Stromal cell of bone marrow (primary cell): Measurements from ENCODE around the gene MYH9.

Source experiments
- DNase-seq: peaks from one replicate; pipeline ENCODE4 v3.0.0-alpha.2; 2012; ENCODE audit warnings: low read depth

MYH9 gene

DNA sequence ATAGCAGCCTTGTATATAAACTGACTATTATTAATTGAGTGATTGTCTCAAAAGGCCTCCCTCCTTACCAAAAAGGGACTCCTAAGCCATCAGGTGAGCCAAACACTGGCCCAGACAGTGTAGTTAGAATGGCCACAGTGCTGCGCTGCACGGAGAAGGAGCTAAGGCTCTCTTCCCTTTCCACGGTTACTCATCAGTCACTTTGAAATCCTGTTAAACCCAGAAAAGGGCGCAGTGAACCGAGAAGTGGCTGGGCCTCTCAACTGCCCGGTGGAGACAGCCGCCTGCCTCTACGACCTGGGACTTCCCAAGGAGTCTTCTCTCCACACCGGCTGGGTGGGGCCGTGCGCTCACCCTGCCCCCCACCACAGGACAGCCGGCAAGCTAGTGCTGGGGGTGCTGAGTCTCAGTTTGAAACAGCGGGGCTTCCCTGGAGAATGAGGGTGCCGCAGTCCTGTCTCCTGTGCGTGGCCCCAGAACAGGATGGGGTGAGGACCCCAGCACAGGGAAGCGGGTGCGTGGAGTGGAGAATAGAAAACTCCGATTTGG, 1.3 kb downstream of the MYH9 start:
- DNase-seq, result no peak

DNA sequence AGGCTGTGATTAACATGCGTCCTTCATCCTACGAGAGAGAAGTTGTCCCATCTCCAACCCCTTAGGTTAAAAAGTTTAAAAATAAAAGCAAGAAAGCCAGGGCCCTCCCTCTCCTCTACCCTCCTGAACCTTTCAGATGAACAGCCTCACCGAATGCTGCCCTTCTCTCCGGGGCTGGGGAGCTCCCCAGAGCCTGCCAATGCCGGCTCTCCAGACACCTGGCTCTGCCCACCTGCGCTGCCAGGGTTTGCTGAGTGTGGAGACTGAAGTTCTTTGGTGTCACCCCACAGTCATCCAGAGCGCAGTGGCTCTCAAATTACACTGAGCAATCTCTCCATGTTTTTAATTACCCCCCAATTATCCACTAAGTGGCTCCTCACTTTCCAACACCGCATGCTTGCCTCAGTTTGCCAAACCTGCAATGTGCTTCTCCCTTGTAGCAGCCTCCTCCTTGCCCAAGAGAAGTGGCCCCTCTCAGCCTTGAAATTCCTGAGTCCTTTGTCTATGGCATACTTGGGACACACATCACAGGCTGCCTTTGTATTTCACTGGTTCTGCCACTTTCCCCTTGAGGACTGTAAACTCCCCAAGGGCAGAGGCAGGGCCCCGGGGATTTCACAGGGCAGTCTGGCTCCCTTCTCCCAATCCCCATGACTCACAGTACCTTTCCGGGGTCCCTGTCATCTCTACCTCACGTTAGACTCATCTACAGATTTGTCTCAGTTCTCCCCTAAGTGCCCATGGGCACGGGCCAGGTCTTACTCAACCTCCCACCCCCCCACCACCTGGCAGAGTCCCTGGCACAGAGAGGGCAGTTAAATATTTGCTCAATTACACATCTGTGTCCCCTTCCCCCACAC, 2.0 kb downstream of the MYH9 start:
- DNase-seq, result no peak

DNA sequence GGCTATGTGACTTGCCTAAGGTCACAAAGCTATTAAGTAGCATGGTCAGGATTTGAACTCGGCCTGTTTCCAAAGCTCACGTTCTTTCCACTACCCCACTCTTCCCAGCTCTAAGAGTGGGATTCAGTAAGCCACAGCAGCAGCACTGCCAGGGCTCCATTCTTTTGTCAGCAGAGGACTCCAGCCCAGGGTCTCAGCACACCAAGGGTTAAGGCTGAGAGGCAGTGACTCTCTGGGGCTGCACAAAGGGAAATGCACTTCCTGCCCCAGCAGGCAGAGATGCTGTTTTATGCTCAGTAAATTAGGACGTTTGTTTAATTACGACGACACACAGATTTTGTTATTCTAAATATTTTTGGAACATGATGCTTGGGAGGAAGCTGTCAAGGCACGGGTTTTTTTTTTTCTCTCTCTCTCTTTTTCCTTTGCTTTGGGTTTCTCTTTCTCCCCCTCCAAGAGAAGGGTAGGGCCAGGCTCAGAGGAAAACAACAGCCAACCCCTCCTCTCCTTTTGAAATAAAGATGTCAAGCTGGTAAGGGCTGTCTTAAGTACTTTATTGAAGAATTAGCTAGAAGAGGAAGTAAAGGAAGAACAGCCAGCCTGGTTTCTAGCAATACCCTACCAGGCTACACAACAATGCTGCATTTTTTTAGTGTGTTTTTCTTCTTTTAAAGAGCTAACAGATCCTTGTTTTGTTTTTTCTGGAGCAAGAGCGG, 2.8 kb downstream of the MYH9 start:
- no peak for DNase-seq

GRCh38 chr22:36383110-36383581, 4.6 kb downstream of the MYH9 start:
- DNase-seq, result no peak

- DNase-seq, result no peak
Observed at GRCh38 chr22:36381513-36382128, 6.1 kb downstream of the MYH9 start.

- DNase-seq, result no peak
Observed at GRCh38 chr22:36379593-36380361, 8.0 kb downstream of the MYH9 start.

DNA sequence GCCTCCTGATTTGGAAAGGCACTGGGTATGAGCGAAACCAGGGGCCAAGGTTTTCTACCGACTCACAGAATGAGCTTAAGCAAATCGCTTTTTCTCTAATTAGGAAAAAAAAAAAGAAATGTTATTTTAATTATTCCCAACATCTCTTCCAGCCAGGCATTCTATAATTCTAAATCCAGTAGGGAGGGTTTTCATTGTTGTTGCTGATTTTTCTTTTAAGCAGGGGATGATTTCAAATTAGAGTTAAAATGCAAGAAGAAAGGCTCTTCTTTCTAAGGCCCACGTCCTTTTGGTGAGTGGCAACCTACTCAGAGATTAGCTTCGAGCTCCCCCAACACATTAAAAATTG, 8.9 kb downstream of the MYH9 start:
- no peak for DNase-seq

GRCh38 chr22:36378080-36378868, 9.5 kb downstream of the MYH9 start:
- no peak for DNase-seq

DNA sequence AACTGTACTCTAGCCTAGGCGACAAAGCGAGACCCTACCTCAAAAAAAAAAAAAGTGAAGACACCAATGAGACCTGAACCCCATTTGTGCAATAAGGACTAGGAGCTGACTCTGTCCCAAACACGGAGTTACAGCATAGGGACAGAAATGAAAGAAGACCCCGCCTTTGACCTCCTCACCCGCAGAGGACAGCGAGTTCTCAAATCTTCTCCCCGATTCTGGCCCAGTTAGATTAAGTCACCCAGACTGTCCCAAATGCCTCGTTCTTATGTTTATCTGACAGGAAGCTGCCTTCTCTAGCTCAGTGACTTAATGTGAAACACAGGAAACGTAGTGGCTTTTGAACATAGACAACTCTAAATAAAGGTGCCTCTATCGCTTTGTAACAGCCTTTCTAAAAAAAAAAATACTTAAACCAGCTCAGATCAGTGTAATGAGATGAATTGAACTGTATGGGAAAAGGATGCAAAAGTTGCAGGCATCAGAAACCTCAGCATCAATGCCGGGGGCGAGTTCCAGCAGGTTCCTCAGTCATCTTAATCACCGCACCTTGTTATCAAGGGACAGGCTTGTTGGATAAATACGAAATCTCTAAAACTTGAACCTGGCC, 10.6 kb downstream of the MYH9 start:
- DNase-seq, result no peak

GRCh38 chr22:36376265-36376664, 11.5 kb downstream of the MYH9 start:
- no peak for DNase-seq

DNA sequence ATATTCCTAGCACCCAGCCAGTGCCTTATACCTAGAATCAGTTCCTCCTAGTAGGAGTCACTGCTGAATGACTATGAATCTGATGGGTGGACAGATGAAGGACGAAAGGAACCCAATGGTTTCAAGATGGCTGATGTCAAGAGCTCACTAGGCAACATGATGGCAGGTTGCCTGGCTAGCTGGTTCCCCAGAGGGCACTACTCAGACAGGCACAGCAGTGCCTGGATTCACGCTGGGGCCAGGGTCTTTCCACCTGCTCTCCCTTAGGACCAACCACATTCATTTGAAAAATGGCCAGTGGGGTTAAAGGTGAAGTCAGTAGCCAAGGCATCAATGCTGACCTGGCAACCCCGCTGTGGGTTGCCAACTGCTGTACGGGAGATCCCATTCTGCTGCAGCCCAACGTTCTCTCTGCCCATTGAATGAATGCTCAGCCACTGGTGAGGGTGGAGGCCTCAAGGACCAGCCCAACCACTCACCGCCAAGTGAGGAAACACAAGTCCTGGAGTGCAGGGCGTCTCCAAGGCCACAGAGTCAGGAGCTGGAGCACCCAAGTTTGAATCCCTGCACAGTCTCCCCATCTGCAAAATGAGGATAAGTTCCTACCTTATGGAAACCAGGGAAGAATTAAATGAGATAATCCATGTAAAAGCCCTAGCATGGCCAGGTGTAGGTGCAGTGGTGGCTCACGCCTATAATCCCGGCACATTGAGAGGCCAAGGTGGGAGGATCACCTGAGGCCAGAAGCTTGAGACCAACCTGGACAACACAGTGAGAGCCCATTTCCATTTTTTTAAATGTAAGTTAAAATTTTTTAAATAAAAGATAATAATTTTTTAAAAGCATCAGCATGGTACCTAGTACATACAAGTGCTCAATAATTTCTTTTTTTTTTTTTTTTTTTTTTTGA, 12.4 kb downstream of the MYH9 start:
- DNase-seq, result no peak

DNA sequence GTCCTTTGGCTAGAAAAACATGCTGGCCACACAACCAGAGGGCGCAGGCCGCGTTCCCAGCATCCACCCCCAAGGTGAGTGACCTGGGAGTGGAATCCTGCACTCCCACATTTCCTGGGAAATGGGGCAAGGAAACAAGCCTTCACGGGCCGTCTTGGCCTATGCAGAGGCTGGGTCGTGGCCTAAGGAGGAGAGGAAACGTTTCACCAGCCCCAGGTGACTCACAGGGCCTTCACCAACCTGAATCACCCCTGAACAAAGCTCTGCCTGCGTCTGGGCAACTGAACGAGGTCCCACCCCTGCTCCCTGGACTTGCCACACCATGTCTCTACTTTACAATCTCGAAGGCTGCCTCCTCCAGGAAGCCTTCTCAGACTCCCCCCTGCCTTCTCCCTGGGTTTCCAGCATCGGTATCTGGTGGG, 13.2 kb downstream of the MYH9 start:
- DNase-seq, result no peak

DNA sequence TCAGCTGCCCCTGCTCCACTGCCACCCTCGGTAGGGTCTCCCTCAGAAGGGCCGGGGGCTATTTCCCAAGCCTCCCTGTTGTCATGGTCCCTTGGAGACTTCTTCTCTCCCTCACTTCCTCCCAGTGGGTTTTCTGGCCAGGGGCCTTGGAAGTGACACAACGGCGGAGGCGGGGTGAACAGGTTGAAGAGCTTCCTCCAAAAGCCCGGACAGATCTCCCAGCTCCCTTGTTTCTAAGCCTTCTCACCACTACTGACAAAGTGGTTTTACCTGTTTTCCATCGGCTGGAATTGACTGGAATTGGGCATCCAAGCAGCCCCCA, 14.5 kb downstream of the MYH9 start:
- DNase-seq, result no peak

GRCh38 chr22:36371920-36372319, 15.8 kb downstream of the MYH9 start:
- no peak for DNase-seq

DNA sequence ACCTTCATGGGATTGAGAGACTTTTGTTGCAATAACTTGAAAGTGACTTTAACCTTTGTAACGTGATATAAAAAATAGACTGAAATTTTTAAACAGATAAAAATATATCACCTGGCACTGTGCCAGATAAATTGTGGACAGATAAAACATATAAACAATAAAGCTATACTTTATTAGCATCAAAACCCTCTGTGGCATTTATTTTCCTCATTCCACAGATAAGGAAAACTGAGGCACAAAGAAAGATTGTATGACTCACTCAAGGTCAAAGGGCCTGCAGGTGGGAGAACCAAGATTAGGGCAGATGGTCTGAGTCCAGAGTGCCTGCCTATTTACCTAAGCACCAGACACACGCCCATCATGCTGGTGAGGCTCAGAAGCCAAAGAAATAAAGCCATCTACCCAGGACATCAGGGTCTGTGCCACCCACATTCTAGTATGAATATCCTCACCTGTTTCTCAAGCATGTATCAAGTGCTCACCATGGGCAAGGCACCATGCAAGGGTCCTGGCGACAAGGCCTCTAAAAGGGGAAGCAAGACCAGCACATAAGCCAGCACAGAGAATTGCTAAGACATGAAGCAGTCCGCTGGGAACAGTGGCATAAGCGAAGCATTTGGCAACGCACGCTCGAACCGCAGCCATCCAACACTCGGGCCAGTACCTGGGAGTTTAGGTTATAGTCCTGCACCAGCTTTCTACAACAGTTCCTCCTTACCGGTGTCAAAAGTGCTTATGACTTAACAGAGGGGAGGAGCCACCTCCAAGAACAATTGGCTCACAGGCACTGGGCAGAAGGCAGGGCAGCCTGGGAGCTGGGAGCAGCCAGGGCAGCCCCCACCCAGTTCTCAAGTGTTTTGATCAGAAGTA, 17.6 kb downstream of the MYH9 start:
- DNase-seq, result no peak

GRCh38 chr22:36369004-36369921, 18.5 kb downstream of the MYH9 start:
- DNase-seq, result no peak

- no peak for DNase-seq
Observed at GRCh38 chr22:36368359-36368983, 19.3 kb downstream of the MYH9 start.
